Left kidney (tissue), 8 donors: Measurements from ENCODE around the gene ZNF598. TPM values are rescaled to one million over a fixed set of nuclear protein-coding genes. Genes with fewer than 3 reads are reported as not detected.

Experiments used
- DNase-seq: peaks from one replicate; pipeline ENCODE4 v3.0.0-alpha.2; 2013
- long read RNA-seq, 8 donors: transcript quantifications; one replicate each; lab custom pipeline, GENCODE V29; 2026
- polyA plus RNA-seq: library from polyadenylated mRNA; unstranded; fragments of 120-200 nt; gene quantifications from one replicate; pipeline ENCODE4 v1.2.1, GENCODE V29; 2013; ENCODE audit not compliant: insufficient read length

ZNF598 gene
- polyA plus RNA-seq, result 15.8 TPM
- long read RNA-seq, donor 1, partial matches to known transcripts, result 0 of 6 reads
- long read RNA-seq, donor 1, other reads (novel, unspliced or antisense), result 0 of 6 reads
- long read RNA-seq, donor 2, partial matches to known transcripts, result 0 of 1 reads
- long read RNA-seq, donor 2, other reads (novel, unspliced or antisense), result 0 of 1 reads
- long read RNA-seq, donor 3, partial matches to known transcripts, result 0 of 5 reads
- long read RNA-seq, donor 3, other reads (novel, unspliced or antisense), result 0 of 5 reads
- long read RNA-seq, donor 4, partial matches to known transcripts, result 0 of 1 reads
- long read RNA-seq, donor 4, other reads (novel, unspliced or antisense), result 0 of 1 reads
- long read RNA-seq, donor 5, partial matches to known transcripts, result 89 of 91 reads
- long read RNA-seq, donor 5, other reads (novel, unspliced or antisense), result 0 of 91 reads
- long read RNA-seq, donor 6, partial matches to known transcripts, result 0 of 4 reads
- long read RNA-seq, donor 6, other reads (novel, unspliced or antisense), result 0 of 4 reads
- long read RNA-seq, donor 7, partial matches to known transcripts, result 0 of 4 reads
- long read RNA-seq, donor 7, other reads (novel, unspliced or antisense), result 0 of 4 reads
- long read RNA-seq, donor 8, partial matches to known transcripts, result 0 of 3 reads
- long read RNA-seq, donor 8, other reads (novel, unspliced or antisense), result 0 of 3 reads

DNA sequence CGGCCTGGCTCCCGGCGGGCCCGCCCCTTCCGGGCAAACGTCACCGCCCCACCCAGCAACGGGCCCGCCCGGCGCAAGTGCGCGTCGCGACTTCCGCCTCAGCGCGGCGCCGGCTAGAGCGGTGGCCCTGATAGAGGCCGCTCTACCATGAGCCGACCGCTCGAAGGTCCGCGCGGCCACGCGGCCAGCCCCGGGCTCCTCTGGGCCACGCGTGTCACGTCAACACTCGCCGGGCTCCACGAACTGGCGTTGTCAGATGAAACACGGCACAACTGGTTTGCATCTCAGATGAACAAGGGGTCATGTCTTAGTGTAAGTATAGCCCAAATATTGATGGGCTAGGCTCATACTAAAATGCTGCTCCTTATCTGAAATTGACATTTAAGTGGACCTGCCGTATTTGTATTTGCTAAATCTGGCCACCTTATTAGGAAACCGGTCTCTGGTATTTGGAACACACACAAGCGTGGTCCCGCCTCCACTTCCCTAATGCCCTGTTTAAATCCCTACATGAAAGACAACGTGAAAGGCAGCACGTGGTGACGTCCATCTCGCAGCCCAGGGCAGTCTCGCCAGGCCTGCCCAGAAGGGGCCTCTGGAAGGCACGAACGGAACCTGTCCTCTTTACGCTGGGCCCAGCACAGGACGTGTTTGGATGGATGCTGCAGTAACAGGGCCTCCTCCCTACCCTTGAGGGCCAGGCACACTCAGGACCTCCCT lies at the start of gene ZNF598:
TSS of gene ZNF598 (minus strand) at position 31 of the 720 bp plus-strand sequence.
- DNase-seq, result peak; percentile 85

DNA sequence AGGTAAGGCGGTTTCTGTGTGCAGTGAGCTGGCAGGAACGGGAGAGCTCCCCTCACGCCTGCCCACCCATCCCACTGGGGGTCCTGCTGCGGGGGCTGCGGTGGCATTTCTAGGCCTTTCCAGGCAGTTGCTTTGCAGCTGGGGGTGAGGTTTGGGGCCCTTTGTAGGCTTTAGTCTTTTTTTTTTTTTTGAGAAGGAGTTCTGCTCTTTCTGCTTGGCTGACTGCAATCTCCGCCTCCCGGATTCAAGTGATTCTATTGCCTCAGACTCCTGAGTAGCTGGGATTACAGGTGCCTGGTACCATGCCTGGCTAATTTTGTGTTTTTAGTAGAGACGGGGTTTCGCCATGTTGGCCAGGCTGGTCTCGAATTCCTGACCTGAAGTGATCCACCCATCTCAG lies 49.3 kb upstream of the ZNF598 start:
- DNase-seq, result no peak

DNA sequence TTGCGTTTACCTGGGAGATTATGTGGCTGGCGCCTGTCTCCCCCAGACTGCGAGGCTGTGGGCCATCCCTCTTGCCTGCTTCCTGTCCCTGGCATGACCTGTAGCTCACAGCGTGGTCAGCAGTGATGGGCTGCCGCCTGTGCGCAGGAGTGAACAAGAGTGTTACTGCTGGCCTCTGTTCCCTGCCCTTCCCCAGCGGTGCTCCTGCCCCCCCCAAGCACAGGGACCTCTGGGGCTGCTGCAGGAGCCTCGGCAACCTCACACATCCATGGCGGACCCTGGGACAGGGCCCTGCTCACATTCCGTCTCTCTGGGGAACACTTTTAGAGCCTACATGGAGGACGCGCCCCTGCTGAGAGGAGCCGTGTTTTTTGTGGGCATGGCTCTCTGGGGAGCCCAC lies 48.8 kb upstream of the ZNF598 start:
- DNase-seq, result no peak

DNA sequence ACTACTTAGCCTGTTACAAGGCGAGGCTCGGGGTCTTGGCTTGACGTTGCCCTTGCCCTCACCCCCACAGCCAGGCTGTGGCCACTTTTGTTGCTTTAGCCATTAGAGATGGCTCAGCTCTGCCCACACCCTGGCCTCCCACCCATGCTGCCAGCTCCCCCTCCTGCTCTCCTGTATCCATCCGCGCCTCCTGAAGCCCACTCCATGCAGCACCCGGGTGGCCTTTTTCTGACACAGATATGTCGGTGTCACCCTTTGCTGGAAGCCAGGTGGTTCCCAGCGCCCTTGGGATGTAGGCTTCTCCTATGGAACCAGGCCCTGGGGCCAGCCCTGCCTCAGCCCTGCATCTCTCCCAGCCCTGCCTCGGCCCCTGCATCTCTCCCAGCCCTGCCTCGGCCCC lies 47.8 kb upstream of the ZNF598 start:
- DNase-seq, result no peak

DNA sequence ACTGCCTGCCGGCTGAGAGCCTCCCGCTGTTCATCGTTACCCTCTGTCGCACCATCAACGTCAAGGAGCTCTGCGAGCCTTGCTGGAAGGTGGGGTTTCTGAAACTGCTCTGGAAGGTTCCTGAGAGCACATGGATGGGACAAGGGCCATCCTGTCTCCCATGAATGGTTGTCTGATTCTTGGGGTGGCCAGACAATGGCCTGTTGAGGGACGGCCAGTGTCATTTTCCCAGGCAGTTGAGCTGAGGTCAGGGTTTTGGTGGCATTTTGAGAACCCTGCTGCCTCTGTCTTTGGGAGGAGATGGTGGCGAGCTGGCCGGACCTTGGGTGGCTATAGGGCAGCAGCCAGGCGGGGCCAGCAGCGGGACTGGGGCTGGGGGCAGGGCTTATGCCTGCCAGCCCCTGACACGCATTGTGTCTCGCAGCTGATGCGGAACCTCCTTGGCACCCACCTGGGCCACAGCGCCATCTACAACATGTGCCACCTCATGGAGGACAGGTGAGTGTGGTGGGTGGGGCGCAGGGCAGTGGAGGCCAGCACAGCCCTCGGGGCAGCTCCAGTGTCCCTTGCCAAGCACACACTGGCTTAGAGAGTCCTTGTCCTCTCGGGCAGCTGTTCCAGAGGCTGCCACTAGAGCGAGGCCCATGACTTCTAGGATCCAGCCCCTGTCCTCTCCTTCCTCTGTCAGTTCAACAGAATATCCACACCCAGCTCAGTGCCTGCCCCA lies 47.2 kb upstream of the ZNF598 start:
- DNase-seq, result no peak

DNA sequence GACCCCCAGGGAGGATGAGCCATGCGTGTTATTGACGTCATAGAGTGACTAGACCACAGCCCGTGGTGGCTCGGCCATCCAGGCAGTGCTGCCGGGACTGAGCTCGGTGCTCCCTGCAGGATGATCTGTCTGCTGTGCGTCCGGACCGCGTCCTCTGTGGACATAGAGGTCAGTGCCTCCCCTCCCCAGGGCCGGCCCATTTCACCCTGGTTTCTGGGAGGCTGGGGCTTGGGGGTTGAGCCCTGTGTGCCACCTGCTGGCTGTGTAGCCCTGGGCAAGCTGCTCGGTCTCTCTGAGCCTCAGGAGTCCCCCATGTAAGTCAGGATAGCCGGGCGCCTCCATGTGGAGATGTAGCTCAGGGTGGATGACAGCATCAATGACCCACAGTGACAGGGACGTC lies 46.5 kb upstream of the ZNF598 start:
- DNase-seq, result no peak

DNA sequence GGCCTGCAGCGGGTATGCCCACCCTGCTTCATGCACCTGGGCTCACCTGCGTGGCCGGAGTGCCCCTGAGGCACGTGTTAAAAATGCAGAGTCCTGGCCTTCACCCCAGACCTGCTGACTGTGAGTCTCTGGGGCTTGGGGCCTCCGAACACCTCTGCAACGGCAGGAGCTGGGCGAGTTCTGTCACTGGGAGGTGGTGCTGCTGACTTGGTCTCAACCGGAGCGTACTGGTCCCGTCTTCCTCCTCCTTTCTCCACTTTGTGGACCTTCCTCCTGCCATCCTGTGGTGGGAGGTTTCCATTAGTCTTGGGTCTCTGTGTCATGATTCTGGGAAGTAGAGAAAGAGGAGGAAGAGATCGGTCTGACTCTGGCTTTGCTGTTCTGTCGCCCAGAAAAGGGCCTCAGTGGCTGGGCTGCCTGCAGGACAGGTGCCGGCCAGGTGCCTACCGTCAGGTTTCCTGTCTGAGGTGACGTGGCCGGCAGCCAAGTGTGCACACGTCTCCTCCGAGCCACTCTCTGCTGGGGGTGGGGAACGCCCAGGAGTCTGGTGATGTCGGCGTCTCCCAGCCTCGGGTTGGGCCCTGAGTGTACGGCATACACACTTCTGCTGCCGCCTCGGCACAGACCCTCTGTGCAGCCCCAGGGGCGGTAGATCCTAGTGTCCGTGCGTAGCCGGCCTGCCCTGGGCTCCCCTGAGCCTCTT lies 45.1 kb upstream of the ZNF598 start:
- no peak for DNase-seq

DNA sequence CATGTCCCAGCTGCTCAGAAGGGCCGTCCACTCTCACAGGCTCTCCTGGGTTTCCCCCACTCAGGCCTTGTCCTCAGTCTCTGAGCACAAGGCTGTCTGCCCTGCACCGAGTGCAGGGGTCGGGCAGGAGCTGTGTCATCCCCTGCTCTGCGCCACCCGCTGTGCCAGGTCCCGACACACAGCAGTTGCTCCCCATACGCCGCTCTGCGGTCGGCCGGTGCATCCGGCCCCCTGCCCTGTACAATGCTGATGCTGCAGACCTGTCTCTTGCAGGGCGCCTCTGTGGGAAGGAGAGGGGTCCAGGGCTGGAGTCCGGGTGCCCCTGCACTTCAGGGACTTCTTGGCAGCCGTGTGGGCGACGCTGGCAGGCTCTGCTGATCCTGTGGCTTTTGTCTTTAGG lies 44.3 kb upstream of the ZNF598 start:
- no peak for DNase-seq

DNA sequence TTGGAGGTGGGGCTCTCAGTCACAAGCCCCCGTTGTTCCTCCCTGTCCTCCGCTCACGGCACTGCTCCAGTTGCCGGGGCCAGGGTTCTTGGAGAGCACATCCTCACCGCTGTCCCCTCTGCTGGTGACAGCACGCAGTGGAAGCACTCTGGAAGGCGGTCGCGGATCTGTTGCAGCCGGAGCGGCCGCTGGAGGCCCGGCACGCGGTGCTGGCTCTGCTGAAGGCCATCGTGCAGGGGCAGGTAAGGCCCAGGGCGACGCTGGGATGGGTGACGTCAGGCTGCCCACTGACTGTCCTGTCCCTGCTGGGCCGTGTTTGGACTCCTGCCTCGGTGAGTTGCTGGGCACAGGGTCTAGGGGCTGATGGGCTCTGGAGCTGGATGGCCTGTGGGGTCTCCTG lies 43.6 kb upstream of the ZNF598 start:
- no peak for DNase-seq

DNA sequence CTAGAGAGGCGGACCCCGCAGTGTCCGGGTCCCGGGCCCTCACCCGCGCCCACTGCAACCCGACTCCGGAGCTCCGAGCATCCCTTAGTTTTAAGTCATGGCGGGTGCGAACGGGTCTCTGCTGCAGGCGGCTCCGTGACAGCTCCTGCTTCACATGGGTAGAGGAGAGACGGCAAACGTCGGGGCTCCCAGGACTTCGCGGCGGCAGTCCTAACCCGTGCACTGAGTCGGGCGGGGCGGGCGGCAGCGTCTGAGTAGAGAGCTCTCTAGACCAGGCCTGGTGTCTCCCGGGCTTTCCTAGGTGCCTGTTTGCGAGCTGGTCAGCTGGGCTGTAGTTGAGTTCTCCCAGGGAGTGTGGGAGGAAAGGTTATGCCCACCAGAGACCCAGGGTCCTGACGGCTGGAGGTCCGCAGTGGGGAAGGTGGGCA lies 38.5 kb upstream of the ZNF598 start:
- no peak for DNase-seq

DNA sequence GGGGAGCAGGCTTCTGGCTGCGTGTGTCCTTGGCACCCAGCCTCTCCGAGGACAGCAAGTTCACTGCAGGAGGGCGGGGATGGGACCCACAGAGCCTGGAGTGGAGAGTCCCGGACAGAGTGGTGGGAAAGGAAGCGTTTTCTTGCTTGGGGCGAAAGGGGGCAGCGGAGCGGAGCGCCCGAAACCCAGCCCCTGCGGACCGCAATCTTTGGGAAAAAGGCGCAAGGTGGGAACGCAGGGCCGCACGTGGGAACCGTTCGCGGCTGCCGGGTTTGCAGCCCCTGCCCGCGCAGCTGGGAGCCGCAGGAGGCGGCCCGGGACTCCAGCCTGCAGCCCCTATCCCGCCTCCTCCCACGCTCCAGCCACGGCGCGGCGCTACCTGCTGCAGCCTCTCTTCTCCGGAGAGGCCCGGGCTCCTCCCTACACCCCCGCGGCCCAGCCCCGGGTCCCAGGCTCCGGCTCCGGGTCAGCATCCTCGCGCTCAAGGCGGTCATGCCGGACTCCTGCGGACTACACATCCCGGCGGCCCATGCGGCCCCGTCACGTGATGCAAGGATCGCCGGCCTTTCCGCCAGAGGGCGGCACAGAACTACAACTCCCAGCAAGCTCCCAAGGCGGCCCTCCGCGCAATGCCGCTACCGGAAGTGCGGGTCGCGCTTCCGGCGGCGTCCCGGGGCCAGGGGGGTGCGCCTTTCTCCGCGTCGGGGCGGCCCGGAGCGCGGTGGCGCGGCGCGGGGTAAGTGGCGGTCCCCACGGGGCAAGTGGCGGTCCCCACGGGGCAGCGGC lies 37.9 kb upstream of the ZNF598 start, which contains the start of the genes NTHL1 and TSC2:
TSS of gene NTHL1 (minus strand) at position 505 of the 786 bp plus-strand sequence. CDS start at position 494, 11 bp downstream.
TSS of gene TSC2 (plus strand) at position 656 of the 786 bp plus-strand sequence. CDS start 631 bp downstream, outside the sequence.
- peak; percentile 95 for DNase-seq

DNA sequence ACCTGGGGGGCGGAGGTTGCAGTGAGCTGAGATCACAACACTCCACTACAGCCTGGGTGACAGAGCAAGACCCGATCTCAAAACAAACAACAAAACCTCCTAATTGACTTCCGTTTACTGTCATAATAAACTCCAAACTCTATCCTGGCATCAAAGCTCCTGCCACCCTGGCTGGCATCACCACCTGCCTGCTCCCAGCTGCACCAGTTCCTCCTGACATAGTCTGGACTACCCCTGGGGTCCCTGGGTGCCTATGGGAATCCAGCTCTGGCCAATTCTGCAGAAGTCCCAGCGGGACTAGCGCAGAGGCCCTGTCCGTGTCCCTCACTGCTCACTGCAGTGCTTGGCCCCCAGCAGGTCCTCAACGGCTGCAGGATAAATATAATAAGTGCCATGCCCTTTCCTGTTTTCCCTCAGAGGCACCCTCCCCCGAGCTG lies 37.3 kb upstream of the ZNF598 start:
- DNase-seq, result no peak

DNA sequence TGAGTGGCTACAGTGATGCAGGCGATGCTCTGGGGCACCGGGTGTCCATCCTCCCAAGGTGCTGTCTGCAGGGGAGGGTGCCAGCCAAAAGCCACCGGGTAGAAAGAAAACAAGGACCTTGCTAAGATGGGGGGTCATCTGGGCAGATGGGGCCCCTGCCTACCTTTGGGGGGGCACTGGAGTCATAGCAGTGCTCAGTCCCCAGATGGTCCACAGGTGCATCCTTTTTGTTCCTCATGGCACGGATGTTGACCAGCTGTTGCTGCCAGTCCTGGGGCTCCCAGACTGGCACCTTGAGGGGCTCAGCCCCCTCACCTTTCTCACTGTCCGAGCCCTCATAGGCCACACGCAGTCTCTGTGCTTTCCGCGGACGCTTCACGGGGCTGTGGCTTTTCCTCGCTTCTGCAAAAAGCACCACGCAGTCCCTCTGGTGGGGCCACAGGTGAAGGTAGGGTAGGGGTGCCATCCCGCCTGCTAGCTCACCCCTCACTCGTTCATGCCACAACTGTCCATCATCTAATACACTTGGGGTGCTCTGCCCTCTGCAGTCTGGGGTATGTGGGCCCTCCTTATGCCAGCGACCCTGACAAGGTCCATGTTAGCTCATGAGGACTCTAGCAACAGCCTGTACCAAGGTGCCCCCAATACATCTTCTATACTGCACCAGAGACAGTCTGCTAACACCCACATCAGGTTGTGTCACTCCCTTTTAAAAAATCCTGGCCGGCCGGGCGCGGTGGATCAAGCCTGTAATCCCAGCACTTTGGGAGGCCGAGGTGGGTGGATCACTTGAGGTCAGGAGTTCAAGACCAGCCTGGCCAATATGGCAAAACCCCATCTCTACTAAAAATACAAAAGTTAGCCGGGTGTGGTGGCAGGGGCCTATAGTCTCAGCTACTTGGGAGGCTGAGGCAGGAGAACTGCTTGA lies 36.6 kb upstream of the ZNF598 start:
- no peak for DNase-seq

DNA sequence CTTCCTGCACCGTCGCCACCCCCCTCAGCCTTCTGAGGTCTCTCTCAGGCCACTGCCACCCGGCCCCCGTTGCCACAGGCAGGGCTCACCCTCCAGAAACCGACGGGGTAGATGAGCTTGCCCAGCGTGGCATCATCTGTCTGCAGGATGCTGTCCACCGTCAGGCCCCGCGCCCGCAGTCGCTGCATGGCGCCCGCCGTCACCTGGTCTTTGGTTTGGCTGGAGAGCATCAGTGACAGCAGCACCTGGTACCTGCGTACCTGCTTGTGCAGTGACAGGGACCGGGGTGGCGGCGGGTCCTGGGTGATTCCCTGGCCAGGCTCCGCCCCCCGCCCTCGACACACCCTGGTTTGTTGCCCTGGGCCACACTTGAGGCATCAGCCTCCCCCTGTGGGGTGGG lies 34.9 kb upstream of the ZNF598 start:
- DNase-seq, result no peak

DNA sequence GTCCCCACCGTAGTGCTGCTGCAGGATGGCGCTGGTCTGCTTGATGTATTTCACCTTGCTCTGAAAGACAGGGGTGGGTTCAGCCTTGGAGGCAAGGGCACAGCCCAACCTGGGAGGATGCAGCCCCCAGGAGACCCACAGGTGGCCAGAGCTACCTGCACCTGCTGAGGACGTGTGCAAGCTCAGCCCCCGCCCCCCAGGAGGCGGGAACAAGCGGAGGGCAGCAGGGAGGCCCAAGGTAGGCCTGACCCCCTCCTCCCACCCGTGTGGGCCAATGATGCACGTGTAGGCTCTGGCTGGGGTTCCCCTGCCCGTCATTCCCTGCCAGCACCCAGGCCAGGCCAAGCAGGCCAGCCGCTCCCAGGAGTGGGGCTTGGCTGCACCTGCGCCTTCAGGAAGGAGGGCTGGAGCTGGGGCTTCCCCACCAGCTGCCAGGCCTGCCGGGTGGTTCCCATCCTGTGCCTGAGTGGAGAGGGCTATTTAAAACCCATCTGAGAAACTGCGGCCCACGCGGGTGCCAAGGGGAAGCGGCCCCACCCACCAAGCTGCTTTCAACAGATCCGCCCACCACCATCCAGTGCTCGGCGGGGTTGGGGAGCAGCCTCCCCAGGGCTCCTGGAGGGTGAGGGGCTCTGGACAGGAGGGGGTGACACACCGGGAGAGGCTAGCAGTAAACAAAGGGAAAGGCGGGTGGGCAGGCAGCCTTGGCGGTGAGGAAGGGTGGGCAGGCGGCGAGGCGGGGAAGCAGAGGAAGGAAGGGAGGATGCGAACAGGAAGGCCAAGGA lies 34.2 kb upstream of the ZNF598 start:
- DNase-seq, result no peak

DNA sequence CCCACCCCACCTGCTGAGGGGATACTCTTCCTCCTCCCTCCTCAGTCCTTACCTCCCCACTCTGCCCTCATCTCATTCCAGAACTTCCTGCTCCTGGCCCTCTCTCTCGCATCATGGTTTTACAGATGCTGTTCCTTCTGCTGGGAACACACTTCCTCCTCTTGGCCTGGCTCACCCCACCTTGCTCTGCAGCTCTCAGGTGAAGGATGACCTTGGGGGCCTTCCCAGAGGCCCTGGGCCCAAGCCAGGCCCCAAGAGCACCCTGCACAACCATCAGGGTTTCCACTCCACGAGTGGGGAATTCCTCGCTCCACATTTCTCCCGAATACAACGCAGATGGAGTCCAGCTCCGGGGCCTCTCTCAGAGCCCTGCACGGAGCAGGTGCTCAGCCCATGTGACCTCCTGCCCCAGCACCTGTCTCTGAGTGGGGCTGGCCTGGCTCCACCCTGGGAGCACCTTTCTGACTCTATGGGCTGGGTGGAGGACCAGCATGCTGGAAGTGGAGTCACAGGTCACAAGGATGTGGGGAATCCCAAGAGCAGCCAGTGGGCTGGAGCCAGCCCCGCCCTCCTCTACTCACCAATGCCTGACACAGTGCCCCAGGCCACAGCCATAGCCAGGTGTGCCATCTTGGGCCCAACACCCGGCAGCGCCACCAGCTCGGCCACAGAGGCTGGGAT lies 33.5 kb upstream of the ZNF598 start:
- no peak for DNase-seq

DNA sequence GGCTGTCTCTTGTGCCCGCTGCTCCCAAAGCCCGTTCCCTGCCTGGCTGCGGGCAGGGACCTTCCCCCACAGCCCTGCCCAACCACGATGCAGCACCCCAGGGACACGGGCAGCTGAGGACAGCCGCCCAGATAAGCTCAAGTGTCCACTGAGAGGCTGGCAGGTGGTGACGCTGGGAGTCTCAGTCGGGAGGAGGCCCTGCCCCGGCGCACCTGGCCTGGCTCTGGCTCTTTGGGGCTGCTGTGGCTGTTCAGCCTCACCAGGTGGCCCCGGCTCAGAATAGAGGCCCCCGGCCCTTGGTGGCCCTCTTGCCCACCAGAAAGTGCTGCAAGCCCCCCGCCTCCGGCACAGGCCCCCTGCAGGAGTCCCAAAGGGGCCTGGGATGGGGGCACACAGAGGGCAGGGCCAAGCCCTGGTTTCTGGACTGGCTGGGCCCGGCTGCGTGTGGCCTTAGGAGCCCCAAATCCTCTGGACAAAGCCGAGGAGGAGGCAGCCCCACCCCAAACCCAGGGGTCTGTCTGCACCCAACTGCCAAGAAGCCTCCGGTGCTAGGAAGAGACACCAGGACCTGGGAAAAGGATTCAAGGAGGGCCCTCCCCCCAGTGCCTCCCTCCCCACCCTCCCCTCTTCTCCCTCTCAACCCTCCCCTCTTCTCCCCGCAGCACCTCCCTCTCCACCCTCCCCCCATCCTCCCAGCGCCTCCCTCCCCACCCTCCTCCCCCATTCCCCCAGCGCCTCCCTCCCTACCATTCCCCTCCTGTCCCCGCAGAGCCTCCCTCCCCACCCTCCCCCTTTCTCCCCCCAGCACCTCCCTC lies 32.8 kb upstream of the ZNF598 start:
- DNase-seq, result no peak
